Kidney tubule cell (primary cell): Measurements from ENCODE around the gene SPDYE2B.
"Not testable (repeated sequence)": the region's sequence is repeated elsewhere in the genome, so short reads cannot be mapped to it uniquely, and the experiment has no call there.

Experiments
- DNase-seq: peaks from one replicate; pipeline ENCODE4 v3.0.0-alpha.2; 2018; ENCODE audit warnings: low spot score

The SPDYE2B gene

DNA sequence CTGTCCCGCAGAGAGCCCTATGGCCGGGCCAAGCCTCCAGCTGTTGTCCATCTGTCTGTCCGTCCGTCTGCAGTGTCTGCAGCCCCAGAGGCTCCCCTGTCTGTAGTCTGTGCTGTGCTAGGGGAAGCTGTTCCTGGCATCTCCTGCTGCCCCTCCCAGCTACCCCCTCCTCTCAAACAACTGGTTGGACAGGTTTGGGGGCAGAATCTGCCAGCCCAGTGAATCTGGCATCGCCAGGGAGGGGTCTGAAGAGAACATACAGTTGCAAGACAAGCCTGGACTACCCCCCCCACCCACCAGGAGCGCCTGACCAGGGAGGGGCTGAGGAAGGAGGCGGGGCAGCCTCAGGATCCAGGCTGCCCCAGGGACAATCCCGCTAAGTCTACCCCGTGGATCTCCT lies 7.4 kb upstream of the SPDYE2B start, which contains the start of gene UPK3BL1:
TSS of gene UPK3BL1 (minus strand) at position 101 of the 400 bp plus-strand sequence. CDS start at position 51, 50 bp downstream.
- DNase-seq, result not testable (repeated sequence)

DNA sequence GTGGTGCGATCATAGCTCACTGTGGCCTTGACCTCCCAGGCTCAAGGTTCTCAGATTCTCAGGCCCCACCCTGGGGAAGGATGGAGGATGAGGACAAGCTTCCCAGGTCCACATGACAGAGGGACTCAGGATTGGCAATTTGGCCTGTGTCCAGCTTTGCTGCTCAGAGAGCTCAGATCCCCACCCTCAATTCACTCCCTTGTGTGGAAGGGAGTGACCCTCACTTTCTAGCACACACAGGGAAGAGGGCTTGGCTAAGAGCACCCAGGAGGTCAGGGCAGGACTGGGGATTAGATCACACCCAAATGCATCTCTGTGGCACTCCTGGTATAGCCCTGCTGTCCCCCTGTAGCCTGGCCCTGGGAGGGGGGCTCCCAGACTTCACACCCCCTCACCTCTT lies 6.7 kb upstream of the SPDYE2B start:
- DNase-seq, result not testable (repeated sequence)

DNA sequence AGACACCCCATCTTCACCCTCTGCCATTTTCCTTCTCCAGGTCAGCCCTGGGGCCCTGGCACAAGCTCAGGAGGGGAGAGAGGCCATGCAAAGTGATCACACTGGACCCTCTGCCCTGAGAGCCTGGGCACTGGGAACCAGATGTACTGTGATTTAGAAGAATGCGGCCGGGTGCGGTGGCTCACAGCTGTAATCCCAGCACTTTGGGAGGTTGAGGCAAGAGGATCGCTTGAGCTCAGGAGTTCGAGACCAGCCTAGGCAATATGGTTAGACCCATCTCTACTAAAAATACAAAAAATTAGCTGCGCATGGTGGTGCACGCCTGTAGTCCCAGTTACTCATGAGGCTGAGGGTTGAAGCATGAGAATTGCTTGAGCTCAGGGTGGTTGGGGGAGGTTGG lies 2.3 kb upstream of the SPDYE2B start:
- not testable (repeated sequence) for DNase-seq

DNA sequence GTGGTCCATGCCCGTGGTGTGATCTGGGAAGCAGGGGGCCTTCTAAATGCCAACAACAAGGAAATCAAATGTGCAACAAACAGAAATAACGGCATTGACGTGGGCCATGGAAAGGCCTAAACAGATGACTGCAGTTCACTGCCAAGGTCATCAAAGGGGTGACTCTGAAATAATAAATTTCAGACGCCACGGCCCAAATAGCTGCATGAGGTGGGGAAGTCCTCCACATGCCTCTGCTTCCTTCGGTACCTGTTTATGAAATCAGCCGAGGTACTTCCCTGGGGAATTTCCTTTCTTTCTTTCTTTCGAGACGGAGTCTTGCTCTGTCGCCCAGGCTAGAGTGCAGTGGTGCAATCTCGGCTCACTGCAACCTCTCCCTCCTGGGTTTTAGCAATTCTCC lies 14.6 kb downstream of the SPDYE2B start:
- DNase-seq, result not testable (repeated sequence)

DNA sequence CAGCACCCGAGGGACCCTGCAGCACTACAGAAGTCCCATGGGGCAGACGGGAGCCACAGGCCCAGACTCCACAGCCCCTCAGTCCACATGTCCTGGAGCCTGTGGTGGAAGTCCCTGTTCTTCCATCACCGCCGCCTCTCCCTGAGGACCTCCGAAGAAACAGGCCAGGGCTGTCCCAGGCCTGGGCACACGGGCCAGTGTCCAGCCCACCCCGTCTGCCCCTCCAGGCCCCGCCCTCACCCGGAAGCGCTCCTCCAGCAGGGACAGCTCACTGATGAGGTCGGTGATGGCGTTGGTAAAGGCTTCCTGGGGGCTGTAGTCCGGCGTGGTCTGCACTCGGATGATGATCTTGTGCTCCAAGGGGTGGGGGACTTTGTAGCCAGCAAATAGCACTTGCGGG lies 16.7 kb downstream of the SPDYE2B start:
- not testable (repeated sequence) for DNase-seq

DNA sequence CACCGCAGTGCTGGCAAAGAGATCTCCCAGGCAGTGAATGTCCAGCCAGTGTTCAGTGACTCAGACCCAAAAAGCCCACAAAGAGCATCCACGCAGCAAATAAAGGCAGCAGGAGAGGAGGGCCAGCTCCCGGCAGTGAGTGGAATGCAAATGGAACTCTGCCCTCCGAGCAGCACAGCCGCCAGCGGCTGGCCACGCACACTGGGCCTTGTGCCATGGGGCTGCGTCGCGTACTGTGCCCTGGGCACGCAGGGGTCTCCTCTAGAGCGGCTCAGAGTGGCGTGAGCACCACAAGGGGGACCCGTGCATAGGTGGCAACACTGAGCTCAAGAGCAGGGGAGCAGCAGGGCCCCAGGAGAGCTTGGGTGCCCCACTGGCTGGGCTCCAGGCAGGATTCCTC lies 17.4 kb downstream of the SPDYE2B start:
- not testable (repeated sequence) for DNase-seq

DNA sequence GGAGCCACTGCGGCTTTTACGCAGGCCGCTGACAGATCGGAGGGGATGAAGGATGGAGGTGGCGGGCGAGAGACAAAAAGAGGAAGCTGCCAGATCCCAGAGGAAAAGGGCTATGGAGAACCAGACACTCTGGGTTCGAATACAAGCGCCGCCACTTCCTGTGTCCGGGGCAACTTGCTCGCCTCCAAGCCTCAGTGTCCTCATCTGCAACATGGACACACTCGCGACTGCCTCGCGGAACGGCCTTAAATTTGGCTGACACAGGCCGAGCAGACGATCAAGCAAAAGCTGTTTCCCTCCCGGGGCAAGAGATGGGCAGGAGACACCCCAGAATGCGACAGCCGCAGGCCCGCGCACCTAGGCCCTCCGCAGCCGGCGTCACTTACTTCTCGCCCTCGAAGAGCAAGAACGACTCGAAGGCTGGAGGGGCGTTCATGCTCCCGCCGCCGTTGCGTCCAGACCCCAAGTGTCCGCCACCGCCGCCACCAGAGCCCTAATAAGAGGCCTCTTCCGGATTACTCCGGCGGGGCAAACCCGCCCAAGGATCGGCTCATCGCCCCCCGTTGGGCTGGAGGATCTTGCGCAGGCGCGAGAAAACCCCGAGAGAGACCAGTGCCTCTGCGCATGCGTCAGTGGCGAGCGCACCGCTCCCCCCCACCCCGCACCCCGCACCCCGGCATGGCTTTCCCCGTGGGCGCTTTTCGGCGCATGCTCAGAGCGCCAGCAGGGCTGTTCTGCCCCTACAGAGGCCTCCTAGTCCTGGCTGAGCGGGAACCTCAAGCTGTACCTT lies 21.2 kb downstream of the SPDYE2B start, which contains the start of gene POLR2J2:
TSS of gene POLR2J2 (minus strand) at position 498 of the 790 bp plus-strand sequence. CDS start at position 436, 62 bp downstream.
- DNase-seq, result not testable (repeated sequence)

DNA sequence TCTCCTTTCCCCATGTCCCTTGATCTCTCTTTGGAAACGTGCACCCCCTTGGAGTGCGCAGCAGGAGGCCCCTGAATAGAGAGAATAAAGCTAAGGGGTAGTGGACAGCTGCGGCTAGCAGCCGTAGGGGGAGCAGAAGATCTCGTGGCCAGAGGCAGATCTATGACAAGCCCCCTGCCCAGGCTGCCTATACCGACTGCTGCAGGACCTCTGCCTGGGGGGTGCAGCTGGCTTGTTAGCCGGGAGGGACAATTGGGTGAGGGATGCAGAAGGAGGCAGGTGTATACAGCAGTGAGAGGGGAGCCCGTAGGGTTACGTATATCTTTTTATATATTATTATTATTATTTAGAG lies 21.8 kb downstream of the SPDYE2B start:
- not testable (repeated sequence) for DNase-seq

DNA sequence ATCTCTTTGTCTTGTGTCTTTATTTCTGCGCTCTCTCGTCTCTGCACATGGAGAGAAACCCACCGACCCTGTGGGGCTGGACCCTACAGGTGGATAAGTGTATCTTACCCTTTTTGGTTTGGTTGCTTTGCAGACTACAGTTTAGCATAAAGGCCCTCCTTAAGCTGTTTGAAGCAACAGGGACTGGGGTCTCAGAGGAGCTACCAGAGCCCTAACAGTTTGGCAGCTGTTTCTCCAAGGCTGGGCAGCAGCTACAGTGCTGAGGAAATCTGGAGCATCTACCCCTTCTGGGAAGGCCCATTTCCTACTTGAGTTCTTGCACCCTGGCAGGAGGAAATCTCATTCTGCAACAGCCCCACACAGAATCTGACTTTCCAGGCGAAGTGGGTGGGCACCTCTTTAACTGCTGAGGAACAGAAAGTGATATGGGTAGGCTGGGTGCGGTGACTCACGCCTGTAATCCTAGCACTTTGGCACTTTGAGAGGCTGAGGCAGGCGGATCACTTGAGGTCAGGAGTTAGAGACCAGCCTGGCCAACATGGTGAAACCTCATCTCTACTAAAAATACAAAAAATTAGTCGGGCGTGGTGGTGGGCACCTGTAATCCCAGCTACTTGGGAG lies 23.4 kb downstream of the SPDYE2B start:
- DNase-seq, result not testable (repeated sequence)

DNA sequence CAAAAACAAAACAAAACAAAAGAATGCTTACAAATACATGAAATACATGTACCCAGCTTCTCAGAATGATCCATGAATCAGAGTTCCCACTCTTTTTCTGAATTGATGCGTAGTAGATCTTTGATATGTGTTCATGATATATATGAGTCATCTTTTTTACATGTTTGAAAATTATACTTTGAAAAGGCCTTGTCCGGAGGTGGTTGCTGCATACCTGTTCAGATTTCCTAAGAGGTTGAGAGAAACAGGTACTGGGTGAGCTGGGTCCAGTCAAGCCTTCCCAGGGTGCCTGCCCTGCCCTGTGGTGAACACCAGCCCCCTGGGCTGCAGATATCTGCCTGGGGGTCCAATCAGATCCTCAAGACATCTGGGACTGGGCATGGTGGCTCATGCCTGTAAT lies 25.4 kb downstream of the SPDYE2B start:
- not testable (repeated sequence) for DNase-seq

DNA sequence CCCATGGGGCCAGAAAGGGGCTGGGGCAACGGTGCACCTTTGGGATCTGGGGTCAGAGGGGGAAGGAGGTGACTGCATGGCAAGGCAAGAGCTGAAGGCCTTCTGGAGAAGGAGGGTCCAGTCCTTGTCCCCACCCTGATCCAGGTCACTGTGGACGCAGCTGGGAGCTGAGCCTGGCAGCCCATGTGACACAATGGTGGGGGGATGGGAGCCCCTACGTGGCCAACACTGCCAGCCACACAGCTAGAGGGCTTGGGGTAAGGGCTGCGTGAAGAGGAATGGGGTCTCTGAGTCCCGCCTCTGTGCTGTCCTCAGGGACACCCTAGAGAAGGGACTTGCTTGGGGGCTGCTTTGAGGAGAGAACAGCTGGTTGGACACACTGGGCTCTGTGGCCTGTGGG lies 30.7 kb downstream of the SPDYE2B start:
- DNase-seq, result not testable (repeated sequence)

DNA sequence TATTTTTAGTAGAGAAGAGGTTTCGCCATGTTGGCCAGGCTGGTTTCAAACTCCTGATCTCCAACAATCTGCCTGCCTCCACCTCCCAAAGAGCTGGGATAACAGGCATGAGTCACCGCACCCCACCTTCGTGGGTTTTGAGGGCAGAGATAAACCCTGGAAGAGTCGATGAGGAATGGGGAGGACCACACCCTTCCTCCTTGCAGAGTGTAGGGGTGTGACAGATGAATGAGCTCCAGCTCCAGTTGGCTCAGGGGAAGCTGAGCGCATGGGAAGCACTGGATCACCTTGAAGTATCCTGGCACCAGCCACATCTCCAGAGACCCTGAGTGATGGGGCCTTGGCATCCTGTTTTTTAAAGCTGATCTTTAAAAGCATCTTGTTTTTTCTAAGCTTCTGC lies 32.4 kb downstream of the SPDYE2B start:
- not testable (repeated sequence) for DNase-seq

DNA sequence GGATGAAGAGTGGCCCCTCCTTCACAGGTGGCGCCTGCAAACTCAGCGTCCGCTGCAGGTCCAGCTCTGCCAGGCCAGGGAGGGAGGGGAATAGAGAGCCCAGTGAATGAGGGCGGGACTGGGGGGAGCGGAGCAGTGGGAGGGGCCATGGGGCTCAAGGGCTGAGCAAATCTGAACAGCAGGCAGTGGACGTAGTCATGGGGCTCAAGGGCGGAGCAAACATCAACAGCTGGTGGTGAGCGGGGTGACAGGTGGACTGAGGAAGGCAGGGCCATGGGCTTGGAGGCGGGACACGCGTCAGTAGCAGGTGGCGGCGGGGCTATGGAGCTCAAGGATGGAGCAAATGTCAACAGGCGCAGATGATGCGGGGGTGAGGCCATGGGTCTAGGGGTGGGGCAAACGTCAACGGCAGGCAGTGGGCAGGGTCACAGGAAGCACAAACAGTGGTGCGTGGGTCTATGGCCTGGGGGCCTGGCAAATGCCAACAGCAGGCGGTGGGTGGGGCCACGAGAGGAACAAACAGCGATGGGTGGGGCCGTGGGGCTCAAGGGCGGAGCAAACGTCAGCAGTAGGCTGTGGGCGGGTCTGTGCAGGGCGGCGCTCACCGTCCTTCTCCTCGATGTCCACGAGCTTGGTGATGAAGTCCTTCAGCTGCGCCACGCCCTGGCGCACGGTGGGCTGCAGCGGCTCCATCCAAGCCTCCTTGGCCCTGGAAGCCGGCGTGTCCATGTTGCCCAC lies 38.3 kb downstream of the SPDYE2B start:
- DNase-seq, result not testable (repeated sequence)

DNA sequence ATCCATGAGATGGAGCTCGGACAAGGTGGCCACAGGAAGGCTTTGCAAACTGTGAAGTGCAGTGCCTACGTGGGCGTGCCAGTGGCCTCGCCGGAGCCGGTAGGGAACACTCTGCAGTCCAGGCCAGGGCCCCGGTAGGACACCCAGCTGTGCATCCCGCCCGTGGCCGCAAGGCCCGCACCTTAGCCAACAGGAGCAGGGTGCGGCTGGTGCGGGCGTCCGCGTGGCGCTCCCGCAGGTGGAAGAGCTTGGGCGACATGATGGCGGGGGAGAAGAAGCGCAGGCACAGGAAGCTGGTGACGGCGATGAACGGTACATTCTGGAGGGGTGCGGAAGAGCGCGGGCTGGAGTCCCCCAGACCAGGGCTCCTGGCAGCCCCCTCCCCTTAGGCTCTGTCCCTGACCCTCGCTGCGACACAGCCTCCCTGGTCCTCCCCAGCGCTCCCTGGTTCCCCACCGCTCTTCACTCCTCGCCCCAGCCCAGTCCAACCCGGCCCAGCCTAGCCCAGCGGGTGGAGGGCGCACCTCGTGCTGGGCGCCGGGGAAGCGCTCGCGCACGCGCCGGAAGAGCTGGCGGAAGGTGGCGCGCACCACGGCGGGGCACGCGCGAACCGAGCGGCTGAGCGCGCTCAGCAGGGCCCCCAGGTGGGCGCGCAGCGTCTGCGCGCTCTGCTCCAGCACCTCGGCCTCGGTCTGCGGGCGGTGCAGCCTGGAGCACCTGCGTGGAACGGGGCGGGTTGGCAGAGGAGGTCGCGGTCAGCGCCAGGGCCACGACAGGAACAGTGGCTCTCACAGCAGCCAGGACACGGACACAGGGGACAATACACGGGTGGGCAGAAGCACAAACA lies 39.5 kb downstream of the SPDYE2B start:
- DNase-seq, result not testable (repeated sequence)

DNA sequence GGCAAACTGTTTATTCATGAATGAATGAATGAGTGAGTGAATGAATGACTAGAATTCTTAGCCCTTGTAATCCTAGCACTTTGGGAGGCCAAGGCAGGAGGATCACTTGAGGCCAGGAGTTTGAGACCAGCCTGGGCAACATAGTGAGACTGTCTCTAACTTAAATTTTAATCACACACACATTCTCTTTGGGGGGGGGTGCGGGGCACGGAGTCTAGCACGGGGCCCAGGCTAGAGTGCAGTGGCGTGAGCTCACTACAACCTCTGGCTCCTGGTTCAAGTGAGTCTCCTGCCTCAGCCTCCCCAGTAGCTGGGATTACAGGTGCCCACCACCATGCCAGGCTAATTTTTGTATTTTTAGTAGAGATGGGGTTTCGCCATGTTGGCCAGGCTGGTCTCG lies 40.5 kb downstream of the SPDYE2B start:
- not testable (repeated sequence) for DNase-seq

DNA sequence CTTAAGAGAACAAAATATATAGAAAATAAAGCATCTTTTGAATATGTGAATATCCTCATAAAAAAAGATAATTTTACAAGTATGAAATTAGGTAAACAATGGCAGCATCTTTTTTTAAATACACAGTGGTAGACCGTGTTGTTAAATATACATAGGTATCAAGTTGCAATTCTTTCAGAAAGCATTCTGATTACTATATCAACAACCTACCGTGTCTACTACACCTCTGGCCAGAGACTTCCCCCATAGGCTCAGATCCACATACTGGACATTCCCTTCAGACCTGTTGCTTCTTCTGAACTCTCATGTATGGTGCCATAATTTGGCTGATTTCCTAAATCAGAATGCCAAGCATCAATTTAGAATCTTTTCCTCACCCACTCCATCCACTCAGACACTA lies 43.9 kb downstream of the SPDYE2B start:
- not testable (repeated sequence) for DNase-seq

DNA sequence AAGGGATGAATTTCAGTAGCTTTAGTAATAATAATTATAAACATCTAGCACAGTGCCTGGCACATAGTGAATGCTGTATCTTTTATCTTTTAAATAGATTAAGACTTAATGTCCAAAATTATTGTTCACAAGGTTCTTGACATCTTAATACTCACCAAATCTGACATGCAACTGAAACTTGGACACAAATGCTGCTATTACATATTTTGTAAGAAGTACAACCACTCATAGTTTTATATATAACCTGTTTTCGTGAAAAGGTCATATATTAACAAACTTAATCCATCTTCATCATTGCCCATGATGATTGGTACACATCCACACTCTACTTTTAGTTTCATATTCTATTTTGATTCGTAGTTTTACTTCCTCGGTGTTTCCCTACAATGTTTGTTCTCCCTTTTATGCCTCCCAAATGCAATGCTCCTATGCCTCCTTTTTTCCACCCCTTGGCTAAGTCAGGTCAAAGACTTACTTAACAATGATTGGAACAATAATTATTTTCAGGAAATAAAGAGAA lies 45.0 kb downstream of the SPDYE2B start:
- not testable (repeated sequence) for DNase-seq

DNA sequence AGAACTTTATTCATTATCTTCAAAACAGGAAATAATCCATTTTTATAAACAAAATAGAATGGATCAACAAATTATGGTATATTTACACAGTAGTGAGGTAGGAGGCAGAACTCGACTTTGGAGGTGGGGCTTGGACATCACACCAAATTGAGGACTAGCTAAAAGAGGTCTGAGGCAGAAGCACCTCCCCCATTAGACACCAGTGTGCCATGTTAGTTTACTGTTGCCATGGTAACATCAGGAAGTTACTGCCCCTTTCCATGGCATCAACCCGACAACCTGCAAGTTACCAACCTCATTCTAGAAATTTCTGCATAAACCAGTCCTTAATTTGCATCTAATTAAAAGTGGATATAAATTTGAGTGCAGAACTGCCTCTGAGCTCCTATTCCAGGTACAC lies 45.9 kb downstream of the SPDYE2B start:
- not testable (repeated sequence) for DNase-seq

DNA sequence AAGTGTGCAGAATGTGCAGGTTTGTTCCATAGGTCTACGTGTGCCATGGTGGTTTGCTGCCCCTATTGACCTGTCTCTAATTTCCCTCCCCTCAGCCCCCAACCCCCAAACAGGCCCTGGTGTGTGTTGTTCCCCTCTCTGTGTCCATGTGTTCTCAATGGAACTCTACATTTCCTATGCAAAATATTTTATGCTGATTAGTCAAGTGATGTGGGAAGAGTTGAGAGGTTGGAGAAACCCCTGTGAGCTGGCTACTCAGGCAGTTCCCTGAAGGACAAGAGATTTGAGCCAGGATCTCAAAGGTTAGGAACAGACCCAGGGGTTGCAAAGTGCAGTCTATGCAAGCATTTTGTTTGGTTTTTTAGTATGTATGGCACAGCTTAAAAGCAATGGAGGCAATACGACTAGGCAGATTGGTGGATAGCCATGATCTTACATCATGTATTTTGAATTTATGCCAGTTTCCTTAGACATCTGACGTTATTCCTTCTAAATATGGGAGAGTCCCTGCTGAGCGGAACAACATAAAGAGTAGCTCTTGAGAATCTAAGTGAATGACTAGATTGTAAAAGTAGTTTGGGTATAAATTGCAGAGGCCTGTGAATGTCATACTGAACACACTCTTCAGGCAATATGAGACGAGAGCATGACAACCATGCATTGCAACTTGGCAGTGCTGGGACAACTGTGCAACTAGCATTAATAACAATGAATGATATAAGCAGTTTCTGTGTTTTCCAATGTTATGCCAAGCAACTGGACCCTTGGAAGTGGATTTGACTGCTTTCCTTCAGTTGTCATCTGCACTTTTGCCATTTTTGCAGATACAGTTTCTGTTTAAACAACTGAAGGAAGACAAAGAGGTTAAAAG lies 47.8 kb downstream of the SPDYE2B start:
- not testable (repeated sequence) for DNase-seq
